Tibial artery (tissue), 4 donors: ENCODE results near the gene SLC16A10.

Source experiments
- DNase-seq, 2 donors: peaks; one replicate each; pipeline ENCODE4 v3.0.0-alpha.2; 2019
- H3K27ac ChIP-seq, 2 donors: fragments of 200-600 bp; sonication (generic) in 1 of 2; 1 replicate in 1 of 2; 2 replicates in 1 of 2; pipeline ENCODE4 v1.5.1; 2018 to 2019; ENCODE audit warnings: mild to moderate bottlenecking in 1 of 2
- H3K27me3 ChIP-seq, 2 donors: fragments of 200-600 bp; sonication (generic) in 1 of 2; one replicate each; pipeline versions ENCODE4 v1.5.1 to v1.6.0; 2016 to 2019
- H3K36me3 ChIP-seq, 3 donors: fragments of 200-600 bp; sonication (generic) in 2 of 3; one replicate each; pipeline ENCODE4 v1.5.1; 2016 to 2019; ENCODE audit warnings: mild to moderate bottlenecking in 2 of 3
- H3K4me1 ChIP-seq, 4 donors: fragments of 200-600 bp; sonication (generic) in 2 of 4; 1 replicate in 3 of 4; 2 replicates in 1 of 4; pipeline ENCODE4 v1.5.1; 2016 to 2019
- H3K4me3 ChIP-seq, 2 donors: fragments of 200-600 bp; sonication (generic) in 1 of 2; 1 replicate in 1 of 2; 2 replicates in 1 of 2; pipeline ENCODE4 v1.5.1; 2018 to 2019; ENCODE audit warnings: mild to moderate bottlenecking in 2 of 2
- H3K9me3 ChIP-seq, 3 donors: fragments of 200-600 bp; sonication (generic) in 1 of 3; one replicate each; pipeline ENCODE4 v1.5.1; 2016 to 2019
- intact Hi-C: fragments of 100-400 bp; cut with DNase I; formaldehyde crosslinking; loops from one replicate; pipeline ENCODE4 v1.15.0; 2023; ENCODE audit warnings: low total_unique reads
- TF ChIP-seq, protein P1 (sequence below), 2 experiments: fragments of 200-600 bp in 1 of 2; fragments of 450-650 bp in 1 of 2; IDR thresholded peaks; one replicate each; pipeline ENCODE4 v1.5.1; 2017 to 2019; ENCODE audit warnings: antibody characterized with exemption in 2 of 2, mild to moderate bottlenecking in 1 of 2, moderate library complexity in 1 of 2

Gene SLC16A10

DNA sequence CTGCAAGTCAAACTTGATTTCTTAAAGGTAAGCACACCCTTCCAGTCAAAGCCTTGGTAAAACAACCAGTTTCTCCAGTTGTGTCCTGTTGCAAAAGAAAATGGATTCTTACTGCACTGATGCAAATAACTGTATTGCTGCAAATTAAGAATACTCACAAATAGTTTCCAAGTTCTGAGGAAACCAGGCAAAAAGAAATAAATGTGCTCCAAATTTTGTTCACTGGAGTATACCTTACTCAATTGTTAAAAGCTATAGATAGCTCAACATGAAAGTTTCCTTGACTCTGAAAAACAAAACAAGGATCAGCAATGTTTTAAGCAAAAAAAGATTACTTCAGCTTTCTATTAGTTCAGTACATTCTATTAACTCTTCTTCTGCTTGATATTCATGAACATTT is 75.2 kb downstream of the SLC16A10 start:
- no peak for DNase-seq
- no peaks in the 10 kb centered on the region for H3K27me3 ChIP-seq
- no peak overlapping the region for H3K4me3 ChIP-seq
- H3K27ac ChIP-seq = no peak overlapping the region
- H3K4me1 ChIP-seq = no peaks in the 10 kb centered on the region
- TF ChIP-seq, protein P1, sequence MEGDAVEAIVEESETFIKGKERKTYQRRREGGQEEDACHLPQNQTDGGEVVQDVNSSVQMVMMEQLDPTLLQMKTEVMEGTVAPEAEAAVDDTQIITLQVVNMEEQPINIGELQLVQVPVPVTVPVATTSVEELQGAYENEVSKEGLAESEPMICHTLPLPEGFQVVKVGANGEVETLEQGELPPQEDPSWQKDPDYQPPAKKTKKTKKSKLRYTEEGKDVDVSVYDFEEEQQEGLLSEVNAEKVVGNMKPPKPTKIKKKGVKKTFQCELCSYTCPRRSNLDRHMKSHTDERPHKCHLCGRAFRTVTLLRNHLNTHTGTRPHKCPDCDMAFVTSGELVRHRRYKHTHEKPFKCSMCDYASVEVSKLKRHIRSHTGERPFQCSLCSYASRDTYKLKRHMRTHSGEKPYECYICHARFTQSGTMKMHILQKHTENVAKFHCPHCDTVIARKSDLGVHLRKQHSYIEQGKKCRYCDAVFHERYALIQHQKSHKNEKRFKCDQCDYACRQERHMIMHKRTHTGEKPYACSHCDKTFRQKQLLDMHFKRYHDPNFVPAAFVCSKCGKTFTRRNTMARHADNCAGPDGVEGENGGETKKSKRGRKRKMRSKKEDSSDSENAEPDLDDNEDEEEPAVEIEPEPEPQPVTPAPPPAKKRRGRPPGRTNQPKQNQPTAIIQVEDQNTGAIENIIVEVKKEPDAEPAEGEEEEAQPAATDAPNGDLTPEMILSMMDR (IDR thresholded peaks at IDR 0.05) = no peak
- peaks cover 0 to 12% (median 0%) of the 10 kb centered on the region in 3 donors for H3K9me3 ChIP-seq
- intact Hi-C loops = no loop called here
- H3K36me3 ChIP-seq = no peaks in the 10 kb centered on the region

GRCh38 chr6:111171577-111172400 is 84.5 kb downstream of the SLC16A10 start:
- no peaks in the 10 kb centered on the region for H3K27me3 ChIP-seq
- DNase-seq = no peak
- no peaks in the 10 kb centered on the region for H3K36me3 ChIP-seq
- TF ChIP-seq, protein P1 (IDR thresholded peaks at IDR 0.05) = no peak
- intact Hi-C loops = no loop called here
- no peak overlapping the region for H3K27ac ChIP-seq
- no peaks in the 10 kb centered on the region for H3K4me1 ChIP-seq
- H3K4me3 ChIP-seq = no peak overlapping the region
- H3K9me3 ChIP-seq = no peaks in the 10 kb centered on the region

GRCh38 chr6:111172563-111172962 is 85.3 kb downstream of the SLC16A10 start:
- DNase-seq = no peak
- intact Hi-C loops = no loop called here
- TF ChIP-seq, protein P1 (IDR thresholded peaks at IDR 0.05) = no peak
- H3K36me3 ChIP-seq = no peaks in the 10 kb centered on the region
- no peak overlapping the region for H3K4me3 ChIP-seq
- no peaks in the 10 kb centered on the region for H3K4me1 ChIP-seq
- H3K9me3 ChIP-seq = no peaks in the 10 kb centered on the region
- H3K27me3 ChIP-seq = no peaks in the 10 kb centered on the region
- H3K27ac ChIP-seq = no peak overlapping the region

DNA sequence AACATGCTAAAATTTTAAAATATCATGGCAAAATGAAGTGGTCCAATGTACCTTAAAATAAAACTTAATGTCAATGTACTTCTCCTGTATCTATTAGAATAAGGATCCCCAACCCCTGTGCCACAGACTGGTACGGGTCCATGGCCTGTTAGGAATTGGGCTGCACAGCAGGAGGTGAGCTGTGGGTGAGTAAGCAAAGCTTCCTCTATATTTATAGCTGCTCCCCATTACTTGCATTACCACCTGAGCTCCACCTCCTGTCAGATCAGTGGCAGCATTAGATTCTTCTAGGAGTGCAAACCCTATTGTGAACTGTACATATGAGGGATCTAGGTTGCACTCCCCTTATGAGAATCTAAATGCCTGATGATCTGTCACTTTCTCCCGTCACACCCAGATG is 86.0 kb downstream of the SLC16A10 start:
- no peaks in the 10 kb centered on the region for H3K4me1 ChIP-seq
- H3K27ac ChIP-seq = no peak overlapping the region
- intact Hi-C loops = no loop called here
- no peaks in the 10 kb centered on the region for H3K27me3 ChIP-seq
- TF ChIP-seq, protein P1 (IDR thresholded peaks at IDR 0.05) = no peak
- no peaks in the 10 kb centered on the region for H3K9me3 ChIP-seq
- no peak overlapping the region for H3K4me3 ChIP-seq
- DNase-seq = no peak
- H3K36me3 ChIP-seq = no peaks in the 10 kb centered on the region

DNA sequence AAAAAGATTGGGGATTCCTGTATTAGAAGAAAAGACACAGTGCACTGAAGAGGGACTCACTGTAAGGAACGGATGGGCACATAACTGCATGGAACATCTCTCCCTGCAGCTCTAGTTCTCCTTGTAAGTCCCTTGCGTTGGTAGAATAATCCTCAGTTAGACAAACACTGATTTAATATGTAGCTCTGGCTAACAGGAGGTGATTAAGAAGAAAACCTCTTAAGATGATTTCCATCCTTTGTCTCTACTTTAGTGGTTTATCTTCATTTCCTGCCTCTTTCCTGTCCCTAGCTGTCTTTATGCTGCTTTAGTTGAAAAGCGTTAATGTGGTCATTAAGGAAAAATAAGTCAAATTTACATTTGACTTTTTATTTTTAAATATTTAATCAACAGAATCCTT is 86.6 kb downstream of the SLC16A10 start:
- no peaks in the 10 kb centered on the region for H3K36me3 ChIP-seq
- no peak for DNase-seq
- no peaks in the 10 kb centered on the region for H3K9me3 ChIP-seq
- intact Hi-C loops = no loop called here
- H3K4me1 ChIP-seq = no peaks in the 10 kb centered on the region
- TF ChIP-seq, protein P1 (IDR thresholded peaks at IDR 0.05) = no peak
- H3K27me3 ChIP-seq = no peaks in the 10 kb centered on the region
- H3K27ac ChIP-seq = no peak overlapping the region
- no peak overlapping the region for H3K4me3 ChIP-seq
